A549 (cell line): ENCODE measurements around the gene EPB41L4B. TPM values are rescaled to one million over a fixed set of nuclear protein-coding genes. Genes with fewer than 3 reads are reported as not detected.

Experiments
- ATAC-seq, 2 experiments: fragments of 200-7000 bp in 1 of 2; fragments of >200 bp in 1 of 2; cut with Nextera tagmentation in 1 of 2; cut with Tn5 transposase in 1 of 2; 3 replicates each; pipeline versions ENCODE4 v1.8.0 to v1.9.1; 2018 to 2020; ENCODE audit warnings: mild to moderate bottlenecking in 1 of 2, moderate library complexity in 1 of 2
- CTCF ChIA-PET: fragments of 300-600 bp; sonication (Branson Sonifier 250); formaldehyde crosslinking; extraction: SDS; loops from one replicate; lab custom pipeline; 2021; ENCODE audit warnings: antibody characterized with exemption, inconsistent platforms; lab: Yijun Ruan, JAX
- POLR2A ChIA-PET: fragments of 350-600 bp; formaldehyde crosslinking; extraction: SDS; loops from one replicate; lab custom pipeline; 2021; ENCODE audit warnings: antibody characterized with exemption, inconsistent platforms; lab: Yijun Ruan, JAX
- DNase-seq, 2 experiments: peaks; one replicate each; pipeline versions ENCODE4 v3.0.0 to v3.0.0-alpha.2; 2011 to 2016; ENCODE audit warnings: low read depth in 1 of 2, low spot score in 1 of 2
- FAIRE-seq: peaks from 2 replicates; lab custom pipeline; 2011; peaks lifted over from hg19 to GRCh38; lab: Jason Lieb, UNC
- H3K27ac ChIP-seq, 2 experiments: fragments of >200 bp; sonication (Bioruptor Twin); formaldehyde crosslinking; 3 replicates each; pipeline ENCODE4 v1.5.1; 2016 to 2017
- H3K4me1 ChIP-seq: fragments of >200 bp; sonication (Bioruptor Twin); formaldehyde crosslinking; 3 replicates; pipeline ENCODE4 v1.6.1; 2016
- H3K4me2 ChIP-seq: fragments of >200 bp; sonication (Bioruptor Twin); formaldehyde crosslinking; 3 replicates; pipeline ENCODE4 v1.6.1; 2016
- H3K4me3 ChIP-seq: fragments of >200 bp; sonication (Bioruptor Twin); formaldehyde crosslinking; 3 replicates; pipeline ENCODE4 v1.5.1; 2016
- H3K9me3 ChIP-seq: fragments of >200 bp; sonication (Bioruptor Twin); formaldehyde crosslinking; 3 replicates; pipeline ENCODE4 v1.6.1; 2016
- CBX2 ChIP-seq: fragments of 200-600 bp; sonication (generic); IDR thresholded peaks from 2 replicates; pipeline ENCODE4 v1.6.1; 2016; ENCODE audit warnings: low read depth, mild to moderate bottlenecking, borderline replicate concordance
- CBX8 ChIP-seq: fragments of 200-600 bp; sonication (generic); IDR thresholded peaks from 2 replicates; pipeline ENCODE4 v1.6.1; 2016
- CHD2 ChIP-seq: fragments of 150-350 bp; IDR thresholded peaks from 2 replicates; pipeline ENCODE4 v1.6.1; 2014; ENCODE audit warnings: low read length; ENCODE audit not compliant: partially characterized antibody
- CHD4 ChIP-seq: fragments of 200-600 bp; sonication (generic); IDR thresholded peaks from 2 replicates; pipeline ENCODE4 v1.6.1; 2016; ENCODE audit warnings: antibody characterized with exemption, mild to moderate bottlenecking, borderline replicate concordance
- E2F6 ChIP-seq: IDR thresholded peaks from 2 replicates; pipeline ENCODE4 v1.6.1; 2012; ENCODE audit warnings: low read depth, borderline replicate concordance
- FOSL2 ChIP-seq, 2 experiments: fragments of 450-650 bp in 1 of 2; fragments of >200 bp in 1 of 2; sonication (Bioruptor Twin) in 1 of 2; formaldehyde crosslinking; IDR thresholded peaks; 2 replicates each; pipeline versions ENCODE4 v1.5.0 to v1.6.1; 2016 to 2020; ENCODE audit warnings: mild to moderate bottlenecking in 1 of 2, moderate library complexity in 1 of 2
- HEYL ChIP-seq: fragments of 250-450 bp; sonication (Bioruptor Pico); IDR thresholded peaks from 2 replicates; pipeline ENCODE4 v1.8.0; 2021; ENCODE audit warnings: mild to moderate bottlenecking, moderate library complexity
- HMGXB4 ChIP-seq: fragments of 250-450 bp; sonication (Bioruptor Pico); IDR thresholded peaks from 2 replicates; pipeline ENCODE4 v1.5.0; 2021; ENCODE audit warnings: mild to moderate bottlenecking, moderate library complexity, borderline replicate concordance
- HOXB13 ChIP-seq: fragments of 250-450 bp; sonication (Bioruptor Pico); IDR thresholded peaks from 2 replicates; pipeline ENCODE4 v1.5.0; 2020; ENCODE audit warnings: low read depth, mild to moderate bottlenecking, moderate library complexity
- KDM5A ChIP-seq: fragments of 200-600 bp; sonication (generic); IDR thresholded peaks from 2 replicates; pipeline ENCODE4 v1.6.1; 2016; ENCODE audit warnings: antibody characterized with exemption, mild to moderate bottlenecking
- MAFK ChIP-seq: fragments of 450-650 bp; IDR thresholded peaks from 2 replicates; pipeline ENCODE4 v1.6.1; 2014; ENCODE audit not compliant: partially characterized antibody
- NFE2L2 ChIP-seq: fragments of 150-350 bp; conservative IDR thresholded peaks from 2 replicates; pipeline ENCODE4 v1.6.1; 2014; ENCODE audit warnings: low read length
- NR3C1 ChIP-seq: fragments of >200 bp; sonication (Bioruptor Twin); formaldehyde crosslinking; IDR thresholded peaks from 3 replicates; pipeline ENCODE4 v1.6.1; 2017
- PHF8 ChIP-seq: fragments of 200-600 bp; sonication (generic); IDR thresholded peaks from 2 replicates; pipeline ENCODE4 v1.6.1; 2016; ENCODE audit warnings: low read depth, mild to moderate bottlenecking, antibody characterized with exemption, moderate library complexity, borderline replicate concordance
- POLR2AphosphoS2 ChIP-seq: conservative IDR thresholded peaks from 2 replicates; pipeline ENCODE4 v1.6.1; 2012; ENCODE audit warnings: low read length, improper control_type of control experiment, inconsistent platforms
- RAD21 ChIP-seq, 2 experiments: fragments of >200 bp in 1 of 2; sonication (Bioruptor Twin) in 1 of 2; formaldehyde crosslinking in 1 of 2; IDR thresholded peaks in 1 of 2; conservative IDR thresholded peaks in 1 of 2; 2 replicates in 1 of 2; 3 replicates in 1 of 2; pipeline ENCODE4 v1.6.1; 2012 to 2018; ENCODE audit warnings: inconsistent platforms in 1 of 2
- USF2 ChIP-seq: fragments of 450-650 bp; IDR thresholded peaks from 2 replicates; pipeline ENCODE4 v1.6.1; 2014; ENCODE audit warnings: antibody characterized with exemption
- ZC3H11A ChIP-seq: fragments of 450-650 bp; IDR thresholded peaks from 2 replicates; pipeline ENCODE4 v1.6.1; 2014; ENCODE audit warnings: antibody characterized with exemption, mild to moderate bottlenecking
- ZNF302 ChIP-seq: fragments of 250-450 bp; sonication (Bioruptor Pico); IDR thresholded peaks from 2 replicates; pipeline ENCODE4 v1.9.0; 2021; ENCODE audit warnings: inconsistent platforms, mild to moderate bottlenecking, moderate library complexity
- WGBS: methylation state at CpG from one replicate; pipeline ENCODE4 v1.1.6; 2017; ENCODE audit errors: missing lambda C conversion rate; 5-methylcytosine and 5-hydroxymethylcytosine counted together
- polyA plus RNA-seq, 4 experiments: library from polyadenylated mRNA; depleted of rRNA in 3 of 4; stranded (reverse); fragments of >200 nt; fragmentation: RNase III in 1 of 4; extraction: RNeasy Plus Mini Kit Qiagen cat#74134 plus additional on column Dnase treatment in 1 of 4; gene quantifications; 2 replicates in 3 of 4; 3 replicates in 1 of 4; pipeline ENCODE4 v1.2.3, GENCODE V29; 2011 to 2017
- TF ChIP-seq, protein P1 (sequence below): fragments of 250-450 bp; sonication (Bioruptor Pico); IDR thresholded peaks from 2 replicates; pipeline ENCODE4 v1.5.0; 2020; ENCODE audit warnings: low read depth, mild to moderate bottlenecking, moderate library complexity
- TF ChIP-seq, protein P2 (sequence below): fragments of >200 bp; sonication (Bioruptor Twin); formaldehyde crosslinking; IDR thresholded peaks from 3 replicates; pipeline ENCODE4 v1.5.1; 2016
- TF ChIP-seq, protein P3 (sequence below): fragments of 150-350 bp; IDR thresholded peaks from 2 replicates; pipeline ENCODE4 v1.6.1; 2014; ENCODE audit warnings: low read depth, mild to moderate bottlenecking, low read length

Gene EPB41L4B
- polyA plus RNA-seq, 2 of the 4 experiments (the other 2 are of a cell fraction), result 7.9 to 22.0 TPM

DNA sequence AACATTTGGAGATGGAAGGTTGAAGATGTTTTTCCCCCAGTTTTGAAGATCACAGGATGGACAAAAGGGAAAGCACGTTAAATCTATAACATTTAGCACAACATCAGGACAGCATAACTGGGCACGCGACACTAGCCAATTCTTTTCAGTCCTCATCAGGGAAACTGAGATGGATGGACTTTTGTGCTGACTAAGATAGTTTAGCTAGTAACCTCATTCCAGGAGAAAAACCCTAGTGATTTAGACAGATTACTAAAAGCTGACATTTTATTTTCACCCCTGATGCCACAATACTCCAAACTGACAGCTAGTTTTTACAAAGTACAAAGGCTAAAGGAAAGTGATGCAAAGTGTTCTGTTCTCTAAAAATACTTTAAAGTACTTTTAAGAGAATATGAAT, 53.3 kb downstream of the EPB41L4B start:
- WGBS, result over 99% methylated on average over 3 of the region's 3 CpGs
- POLR2A ChIA-PET, result no interaction called here
- no peaks in the 10 kb centered on the region for H3K4me1 ChIP-seq
- DNase-seq (no peak), ATAC-seq (no peak), FAIRE-seq (no peak)
- no peak overlapping the region for H3K27ac ChIP-seq
- TF ChIP-seq MAFK (peak; percentile 81), E2F6 (no peak)
- peaks cover 9% of the 10 kb centered on the region; the same call in 2 of the 3 replicates for H3K9me3 ChIP-seq
- no peak overlapping the region for H3K4me2 ChIP-seq
- CTCF ChIA-PET, result interaction anchor here (0.7 to 1.3 kb wide), 2 partner anchors 17 to 85 kb away, joined by 3 read pairs; no protein-coding TSS in a partner anchor
- H3K4me3 ChIP-seq, result no peak overlapping the region

DNA sequence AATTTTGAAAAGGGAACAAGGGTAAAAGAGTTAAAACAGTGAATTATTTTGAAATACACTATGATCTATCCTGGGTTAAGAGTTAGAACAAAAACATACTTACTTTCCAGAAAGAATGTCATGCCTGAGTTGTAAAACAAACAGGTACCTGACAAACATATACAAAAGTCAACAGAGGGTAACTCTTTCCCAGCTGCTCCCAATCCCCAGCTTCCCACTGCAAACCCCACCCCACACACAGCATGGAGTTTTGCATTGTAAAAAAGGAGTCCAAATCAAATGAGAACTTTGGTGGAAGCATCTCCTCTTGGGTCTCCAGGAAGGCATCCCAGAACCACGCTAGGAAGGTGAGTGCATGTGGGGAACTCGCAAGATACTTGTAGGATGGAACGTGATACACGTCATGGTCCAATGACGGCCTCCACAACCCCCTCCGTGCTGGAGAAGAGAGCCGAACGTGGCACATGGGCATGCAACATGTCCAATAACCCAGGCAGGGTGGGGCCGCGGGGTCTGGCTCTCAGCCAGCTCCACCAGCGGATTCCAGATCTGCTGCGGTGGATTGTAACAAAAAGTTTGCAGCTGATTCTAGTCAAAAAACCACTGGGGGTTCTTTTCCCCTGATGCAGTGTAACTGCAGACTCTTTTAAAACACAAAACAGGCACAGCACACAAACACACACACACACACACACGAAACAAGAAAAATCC, 55.8 kb downstream of the EPB41L4B start:
- CTCF ChIA-PET, result no interaction called here
- Histone ChIP-seq H3K9me3 (peaks cover 9% of the 10 kb centered on the region; the same call in 2 of the 3 replicates), H3K27ac (no peak overlapping the region), H3K4me2 (no peak overlapping the region), H3K4me1 (no peaks in the 10 kb centered on the region), H3K4me3 (no peak overlapping the region)
- 76% methylated on average over 13 of the region's 13 CpGs for WGBS
- TF ChIP-seq KDM5A (no peak), POLR2AphosphoS2 (no peak), PHF8 (no peak), FOSL2 (IDR thresholded peaks at IDR 0.05) (no peak), FOSL2 (CRISPR knock-in tag; IDR thresholded peaks at IDR 0.05) (no peak), HOXB13 (CRISPR knock-in tag) (no peak), RAD21 (conservative IDR thresholded peaks at IDR 0.05 in 1 of 2, IDR thresholded peaks at IDR 0.05 in 1 of 2) (no peak), CHD2 (no peak)
- TF ChIP-seq, protein P1, sequence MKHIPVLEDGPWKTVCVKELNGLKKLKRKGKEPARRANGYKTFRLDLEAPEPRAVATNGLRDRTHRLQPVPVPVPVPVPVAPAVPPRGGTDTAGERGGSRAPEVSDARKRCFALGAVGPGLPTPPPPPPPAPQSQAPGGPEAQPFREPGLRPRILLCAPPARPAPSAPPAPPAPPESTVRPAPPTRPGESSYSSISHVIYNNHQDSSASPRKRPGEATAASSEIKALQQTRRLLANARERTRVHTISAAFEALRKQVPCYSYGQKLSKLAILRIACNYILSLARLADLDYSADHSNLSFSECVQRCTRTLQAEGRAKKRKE (CRISPR knock-in tag), result no peak
- FAIRE-seq (no peak), DNase-seq (no peak), ATAC-seq (no peak)
- POLR2A ChIA-PET, result no interaction called here

GRCh38 chr9:109263358-109263757, 57.5 kb downstream of the EPB41L4B start:
- no peak for TF ChIP-seq ZNF302 (CRISPR knock-in tag)
- TF ChIP-seq HEYL (CRISPR knock-in tag), result no peak
- no peak for TF ChIP-seq KDM5A
- TF ChIP-seq, protein P2, sequence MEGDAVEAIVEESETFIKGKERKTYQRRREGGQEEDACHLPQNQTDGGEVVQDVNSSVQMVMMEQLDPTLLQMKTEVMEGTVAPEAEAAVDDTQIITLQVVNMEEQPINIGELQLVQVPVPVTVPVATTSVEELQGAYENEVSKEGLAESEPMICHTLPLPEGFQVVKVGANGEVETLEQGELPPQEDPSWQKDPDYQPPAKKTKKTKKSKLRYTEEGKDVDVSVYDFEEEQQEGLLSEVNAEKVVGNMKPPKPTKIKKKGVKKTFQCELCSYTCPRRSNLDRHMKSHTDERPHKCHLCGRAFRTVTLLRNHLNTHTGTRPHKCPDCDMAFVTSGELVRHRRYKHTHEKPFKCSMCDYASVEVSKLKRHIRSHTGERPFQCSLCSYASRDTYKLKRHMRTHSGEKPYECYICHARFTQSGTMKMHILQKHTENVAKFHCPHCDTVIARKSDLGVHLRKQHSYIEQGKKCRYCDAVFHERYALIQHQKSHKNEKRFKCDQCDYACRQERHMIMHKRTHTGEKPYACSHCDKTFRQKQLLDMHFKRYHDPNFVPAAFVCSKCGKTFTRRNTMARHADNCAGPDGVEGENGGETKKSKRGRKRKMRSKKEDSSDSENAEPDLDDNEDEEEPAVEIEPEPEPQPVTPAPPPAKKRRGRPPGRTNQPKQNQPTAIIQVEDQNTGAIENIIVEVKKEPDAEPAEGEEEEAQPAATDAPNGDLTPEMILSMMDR, result no peak
- no peak for TF ChIP-seq NFE2L2
- TF ChIP-seq CHD4, result no peak
- TF ChIP-seq CBX8, result no peak
- TF ChIP-seq ZC3H11A, result no peak
- TF ChIP-seq, protein P3, sequence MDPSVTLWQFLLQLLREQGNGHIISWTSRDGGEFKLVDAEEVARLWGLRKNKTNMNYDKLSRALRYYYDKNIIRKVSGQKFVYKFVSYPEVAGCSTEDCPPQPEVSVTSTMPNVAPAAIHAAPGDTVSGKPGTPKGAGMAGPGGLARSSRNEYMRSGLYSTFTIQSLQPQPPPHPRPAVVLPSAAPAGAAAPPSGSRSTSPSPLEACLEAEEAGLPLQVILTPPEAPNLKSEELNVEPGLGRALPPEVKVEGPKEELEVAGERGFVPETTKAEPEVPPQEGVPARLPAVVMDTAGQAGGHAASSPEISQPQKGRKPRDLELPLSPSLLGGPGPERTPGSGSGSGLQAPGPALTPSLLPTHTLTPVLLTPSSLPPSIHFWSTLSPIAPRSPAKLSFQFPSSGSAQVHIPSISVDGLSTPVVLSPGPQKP, result no peak
- TF ChIP-seq CBX2, result no peak
- TF ChIP-seq HMGXB4 (CRISPR knock-in tag), result no peak
- no peak for TF ChIP-seq PHF8
- TF ChIP-seq NR3C1, result no peak
- TF ChIP-seq USF2, result no peak
- TF ChIP-seq, all 56 proteins: peak for 0
- ChIA-PET POLR2A (no interaction called here), CTCF (interaction anchor here (1.0 kb wide), 1 partner anchor 43 kb away, joined by 4 read pairs; no protein-coding TSS in a partner anchor)
- no peaks in the 10 kb centered on the region for H3K4me1 ChIP-seq
- DNase-seq (no peak), FAIRE-seq (no peak), ATAC-seq (no peak)
- H3K27ac ChIP-seq, result no peak overlapping the region
- no peak overlapping the region for H3K4me3 ChIP-seq
- H3K9me3 ChIP-seq, result peaks cover 9% of the 10 kb centered on the region; the same call in 2 of the 3 replicates
- no peak overlapping the region for H3K4me2 ChIP-seq
- WGBS, result 88% methylated on average over 3 of the region's 3 CpGs
